Measurements from ENCODE around the gene FOSL2.
A peak's percentile ranks its signal among the peaks of the same experiment; 100 is the strongest.

The FOSL2 gene

DNA sequence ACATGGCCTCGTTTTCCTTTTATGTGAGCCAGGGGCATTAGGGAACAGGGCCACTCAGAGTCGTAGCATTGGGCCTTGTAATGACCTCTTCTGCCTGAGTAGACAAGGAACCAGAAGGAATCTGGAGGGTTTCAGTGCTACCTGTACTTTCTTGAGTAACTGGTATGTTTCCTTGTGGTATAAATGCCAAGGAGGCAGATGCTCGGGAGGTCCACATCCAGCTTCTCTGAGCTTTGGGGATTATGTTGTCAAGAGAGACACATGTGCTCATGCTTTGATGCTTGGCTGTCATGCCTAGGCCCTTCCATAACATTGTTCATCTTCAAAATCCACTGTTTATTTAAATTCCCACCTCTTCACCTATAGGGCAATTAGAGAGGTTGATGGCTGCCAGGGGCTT, 26.3 kb downstream of the FOSL2 start:
- Histone ChIP-seq H3K27me3 (ENCODE audit: insufficient read depth, poor library complexity, severe bottlenecking) (no peaks in the 10 kb centered on the region), H3K27ac (replicated peaks) (no peak overlapping the region), H3K4me3 (replicated peaks; ENCODE audit: insufficient read depth, low read length) (no peak overlapping the region)
- TF ChIP-seq GABPA (IDR thresholded peaks at IDR 0.05; ENCODE audit: low read depth) (no peak), POLR2AphosphoS5 (IDR thresholded peaks at IDR 0.05; ENCODE audit: low read depth) (no peak), SPI1 (IDR thresholded peaks at IDR 0.05; ENCODE audit: borderline replicate concordance, low read depth) (no peak)
- TF ChIP-seq, protein P1, sequence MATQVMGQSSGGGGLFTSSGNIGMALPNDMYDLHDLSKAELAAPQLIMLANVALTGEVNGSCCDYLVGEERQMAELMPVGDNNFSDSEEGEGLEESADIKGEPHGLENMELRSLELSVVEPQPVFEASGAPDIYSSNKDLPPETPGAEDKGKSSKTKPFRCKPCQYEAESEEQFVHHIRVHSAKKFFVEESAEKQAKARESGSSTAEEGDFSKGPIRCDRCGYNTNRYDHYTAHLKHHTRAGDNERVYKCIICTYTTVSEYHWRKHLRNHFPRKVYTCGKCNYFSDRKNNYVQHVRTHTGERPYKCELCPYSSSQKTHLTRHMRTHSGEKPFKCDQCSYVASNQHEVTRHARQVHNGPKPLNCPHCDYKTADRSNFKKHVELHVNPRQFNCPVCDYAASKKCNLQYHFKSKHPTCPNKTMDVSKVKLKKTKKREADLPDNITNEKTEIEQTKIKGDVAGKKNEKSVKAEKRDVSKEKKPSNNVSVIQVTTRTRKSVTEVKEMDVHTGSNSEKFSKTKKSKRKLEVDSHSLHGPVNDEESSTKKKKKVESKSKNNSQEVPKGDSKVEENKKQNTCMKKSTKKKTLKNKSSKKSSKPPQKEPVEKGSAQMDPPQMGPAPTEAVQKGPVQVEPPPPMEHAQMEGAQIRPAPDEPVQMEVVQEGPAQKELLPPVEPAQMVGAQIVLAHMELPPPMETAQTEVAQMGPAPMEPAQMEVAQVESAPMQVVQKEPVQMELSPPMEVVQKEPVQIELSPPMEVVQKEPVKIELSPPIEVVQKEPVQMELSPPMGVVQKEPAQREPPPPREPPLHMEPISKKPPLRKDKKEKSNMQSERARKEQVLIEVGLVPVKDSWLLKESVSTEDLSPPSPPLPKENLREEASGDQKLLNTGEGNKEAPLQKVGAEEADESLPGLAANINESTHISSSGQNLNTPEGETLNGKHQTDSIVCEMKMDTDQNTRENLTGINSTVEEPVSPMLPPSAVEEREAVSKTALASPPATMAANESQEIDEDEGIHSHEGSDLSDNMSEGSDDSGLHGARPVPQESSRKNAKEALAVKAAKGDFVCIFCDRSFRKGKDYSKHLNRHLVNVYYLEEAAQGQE (IDR thresholded peaks at IDR 0.05; ENCODE audit: insufficient replicate concordance, low read depth): no peak
- TF ChIP-seq, protein P2, sequence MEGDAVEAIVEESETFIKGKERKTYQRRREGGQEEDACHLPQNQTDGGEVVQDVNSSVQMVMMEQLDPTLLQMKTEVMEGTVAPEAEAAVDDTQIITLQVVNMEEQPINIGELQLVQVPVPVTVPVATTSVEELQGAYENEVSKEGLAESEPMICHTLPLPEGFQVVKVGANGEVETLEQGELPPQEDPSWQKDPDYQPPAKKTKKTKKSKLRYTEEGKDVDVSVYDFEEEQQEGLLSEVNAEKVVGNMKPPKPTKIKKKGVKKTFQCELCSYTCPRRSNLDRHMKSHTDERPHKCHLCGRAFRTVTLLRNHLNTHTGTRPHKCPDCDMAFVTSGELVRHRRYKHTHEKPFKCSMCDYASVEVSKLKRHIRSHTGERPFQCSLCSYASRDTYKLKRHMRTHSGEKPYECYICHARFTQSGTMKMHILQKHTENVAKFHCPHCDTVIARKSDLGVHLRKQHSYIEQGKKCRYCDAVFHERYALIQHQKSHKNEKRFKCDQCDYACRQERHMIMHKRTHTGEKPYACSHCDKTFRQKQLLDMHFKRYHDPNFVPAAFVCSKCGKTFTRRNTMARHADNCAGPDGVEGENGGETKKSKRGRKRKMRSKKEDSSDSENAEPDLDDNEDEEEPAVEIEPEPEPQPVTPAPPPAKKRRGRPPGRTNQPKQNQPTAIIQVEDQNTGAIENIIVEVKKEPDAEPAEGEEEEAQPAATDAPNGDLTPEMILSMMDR (IDR thresholded peaks at IDR 0.05; ENCODE audit: insufficient read depth, low read length): no peak
- DNase-seq (ENCODE audit: low read depth in 1 of 2, low spot score in 1 of 2): no peak

DNA sequence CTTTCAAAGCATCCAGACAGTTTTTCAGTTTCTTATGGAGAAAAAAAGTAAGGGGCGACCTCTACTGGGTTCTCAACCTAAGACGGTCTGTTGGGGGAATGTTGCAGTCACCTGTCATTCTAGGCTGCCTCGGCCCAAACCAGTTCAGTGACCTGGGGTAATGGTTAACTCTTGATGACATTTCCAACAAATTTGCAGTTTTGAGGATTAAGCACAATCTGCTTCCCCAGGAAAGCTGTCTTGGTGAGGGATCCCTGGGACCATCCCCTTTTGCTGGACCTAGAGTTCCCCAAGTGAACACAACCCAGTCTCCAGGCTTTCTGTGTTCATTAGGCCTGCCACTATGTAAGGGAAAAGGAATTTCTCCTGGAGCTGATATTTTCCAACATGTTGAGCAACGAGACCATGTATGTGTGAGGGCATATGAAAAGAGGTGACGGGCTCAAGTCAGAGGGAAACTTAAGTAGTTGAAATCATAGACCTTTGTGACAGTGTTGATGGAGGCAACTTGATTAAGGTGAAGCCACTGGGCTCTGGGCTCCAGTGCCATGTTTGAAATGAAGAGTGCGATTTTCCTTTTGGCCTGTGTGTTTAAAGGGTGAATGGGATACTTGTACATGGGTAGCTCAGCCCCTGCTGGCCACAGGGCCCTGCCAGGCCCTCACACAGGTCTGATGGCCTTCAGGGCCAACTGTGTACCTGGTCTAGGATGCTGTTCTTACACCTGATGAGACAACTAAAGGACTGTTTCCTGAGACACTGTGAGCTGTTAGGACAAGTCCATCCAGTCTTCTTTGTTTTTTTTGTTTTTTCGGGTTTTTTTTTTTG, 27.0 kb downstream of the FOSL2 start:
- no peak overlapping the region for H3K27ac ChIP-seq (replicated peaks)
- H3K4me3 ChIP-seq (replicated peaks; ENCODE audit: insufficient read depth, low read length): no peak overlapping the region
- no peak for TF ChIP-seq GABPA (IDR thresholded peaks at IDR 0.05; ENCODE audit: low read depth)
- no peaks in the 10 kb centered on the region for H3K27me3 ChIP-seq (ENCODE audit: insufficient read depth, poor library complexity, severe bottlenecking)
- no peak for DNase-seq (ENCODE audit: low read depth in 1 of 2, low spot score in 1 of 2)

DNA sequence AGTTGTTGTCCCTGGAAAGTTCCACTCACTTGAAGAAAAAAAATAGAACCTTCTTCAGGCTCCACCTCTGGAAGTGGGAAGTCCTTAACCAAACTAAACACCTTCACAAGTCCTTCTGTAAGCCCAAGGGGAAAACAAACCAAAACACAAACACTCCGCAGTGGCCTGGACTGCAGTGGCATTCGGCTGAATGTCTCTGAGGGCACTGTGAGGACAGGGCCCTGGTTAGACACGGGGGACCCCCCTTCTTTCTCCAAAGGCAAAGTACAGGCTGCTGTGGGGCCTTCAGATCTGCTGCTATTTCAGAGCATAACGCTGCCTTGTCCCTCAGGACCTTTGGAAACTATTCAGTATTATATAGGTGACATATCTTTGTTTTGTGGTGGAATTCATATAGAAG, 28.1 kb downstream of the FOSL2 start:
- TF ChIP-seq, protein P1 (IDR thresholded peaks at IDR 0.05; ENCODE audit: insufficient replicate concordance, low read depth): no peak
- TF ChIP-seq, protein P2 (IDR thresholded peaks at IDR 0.05; ENCODE audit: insufficient read depth, low read length): no peak
- TF ChIP-seq POLR2AphosphoS5 (IDR thresholded peaks at IDR 0.05; ENCODE audit: low read depth): no peak
- no peak for TF ChIP-seq SPI1 (IDR thresholded peaks at IDR 0.05; ENCODE audit: borderline replicate concordance, low read depth)
- no peak for TF ChIP-seq GABPA (IDR thresholded peaks at IDR 0.05; ENCODE audit: low read depth)

DNA sequence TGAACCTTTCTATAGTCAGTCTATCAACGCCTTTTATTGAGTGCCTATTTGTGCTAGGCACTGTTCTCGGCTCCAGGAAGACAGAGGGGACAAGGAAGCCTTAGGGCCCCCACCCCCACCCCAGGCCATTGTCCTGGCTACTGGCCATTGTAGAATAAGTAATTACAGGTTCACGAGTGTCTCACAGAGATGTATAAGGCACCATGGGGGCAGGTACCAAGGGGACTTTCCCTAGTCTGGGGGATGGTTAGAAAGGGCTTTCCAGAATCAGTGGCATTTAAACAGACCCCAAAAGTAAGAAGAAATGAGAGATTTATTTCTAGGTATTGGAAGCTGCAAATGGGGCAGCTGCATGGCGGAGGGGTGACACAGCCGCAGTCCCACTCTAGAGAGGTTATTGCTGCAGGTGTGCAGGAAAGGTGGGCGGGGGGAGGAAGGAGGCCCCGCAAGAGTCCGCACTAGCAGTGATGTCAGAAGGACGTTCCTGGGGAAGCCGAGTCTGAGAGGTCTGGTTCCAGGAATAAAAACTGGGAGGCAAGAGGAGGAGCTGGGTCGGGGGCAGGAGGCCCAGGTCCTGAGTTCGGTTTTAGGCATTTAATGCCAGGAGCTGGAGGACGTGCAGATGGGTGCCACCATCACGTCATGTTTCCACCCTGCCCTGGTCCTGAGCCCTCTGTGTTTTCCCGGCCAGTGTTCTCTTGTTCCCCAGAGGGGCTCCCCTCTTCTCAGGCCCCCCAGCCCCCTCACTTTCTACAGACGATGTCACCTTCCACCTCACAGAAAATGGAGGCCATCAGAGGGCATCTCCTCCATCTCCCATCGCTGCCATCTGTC, 30.5 kb downstream of the FOSL2 start:
- Histone ChIP-seq H3K4me3 (replicated peaks; ENCODE audit: insufficient read depth, low read length) (no peak overlapping the region), H3K27ac (replicated peaks) (peak overlapping the region; percentile 10; the same call in 1 of the 2 replicates), H3K27me3 (ENCODE audit: insufficient read depth, poor library complexity, severe bottlenecking) (no peaks in the 10 kb centered on the region)
- TF ChIP-seq, protein P2 (IDR thresholded peaks at IDR 0.05; ENCODE audit: insufficient read depth, low read length): no peak
- TF ChIP-seq POLR2AphosphoS5 (IDR thresholded peaks at IDR 0.05; ENCODE audit: low read depth): no peak
- TF ChIP-seq SPI1 (IDR thresholded peaks at IDR 0.05; ENCODE audit: borderline replicate concordance, low read depth): no peak
- no peak for TF ChIP-seq GABPA (IDR thresholded peaks at IDR 0.05; ENCODE audit: low read depth)
- TF ChIP-seq, protein P1 (IDR thresholded peaks at IDR 0.05; ENCODE audit: insufficient replicate concordance, low read depth): no peak
- DNase-seq (ENCODE audit: low read depth in 1 of 2, low spot score in 1 of 2): no peak

More for the DNA sequence above, 28.1 kb downstream of the FOSL2 start:
- H3K27me3 ChIP-seq (ENCODE audit: insufficient read depth, poor library complexity, severe bottlenecking): no peaks in the 10 kb centered on the region
- no peak overlapping the region for H3K4me3 ChIP-seq (replicated peaks; ENCODE audit: insufficient read depth, low read length)
- H3K27ac ChIP-seq (replicated peaks): no peak overlapping the region
- no peak for DNase-seq (ENCODE audit: low read depth in 1 of 2, low spot score in 1 of 2)

Measured in HL-60 (cell line).